A673 (cell line): ENCODE measurements around the gene DUSP8. TPM values are rescaled to one million over a fixed set of nuclear protein-coding genes. Genes with fewer than 3 reads are reported as not detected.
"Not testable (repeated sequence)": the region's sequence is repeated elsewhere in the genome, so short reads cannot be mapped to it uniquely, and the experiment has no call there.

ENCODE experiments used
- BruUV-seq: library from RNA; stranded (reverse); fragments of 400-500 nt; replicated peaks from 2 replicates; lab custom pipeline; 2021; lab: Mats Ljungman, UMichigan
- CTCF ChIA-PET: fragments of 300-600 bp; sonication (Branson Sonifier 250); formaldehyde crosslinking; loops from one replicate; lab custom pipeline; 2022; ENCODE audit warnings: antibody characterized with exemption; lab: Charles Lee
- POLR2A ChIA-PET: fragments of 300-600 bp; sonication (Branson Sonifier 250); formaldehyde crosslinking; loops from one replicate; lab custom pipeline; 2022; ENCODE audit warnings: antibody characterized with exemption; ENCODE audit not compliant: low non-redundant PET; lab: Charles Lee
- DNase-seq: peaks from one replicate; pipeline ENCODE4 v3.0.0-alpha.2; 2015; ENCODE audit warnings: low spot score
- H3K27ac ChIP-seq: fragments of 200-600 bp; sonication (generic); 2 replicates; pipeline ENCODE4 v1.5.1; 2016; ENCODE audit warnings: mixed run types, low read depth, mild to moderate bottlenecking, mixed read lengths, antibody characterized with exemption, low read length; ENCODE audit not compliant: poor library complexity, severe bottlenecking
- H3K27me3 ChIP-seq: fragments of 200-600 bp; sonication (generic); replicated peaks from 2 replicates; pipeline ENCODE4 v1.6.1; 2017; ENCODE audit warnings: mixed run types, low read depth, mild to moderate bottlenecking, mixed read lengths, antibody characterized with exemption, low read length; ENCODE audit not compliant: insufficient read depth, poor library complexity
- H3K36me3 ChIP-seq: fragments of 200-600 bp; sonication (generic); 2 replicates; pipeline ENCODE4 v1.6.1; 2016; ENCODE audit warnings: mixed run types, mild to moderate bottlenecking, mixed read lengths, antibody characterized with exemption, low read length; ENCODE audit not compliant: insufficient read depth, poor library complexity, severe bottlenecking
- H3K4me1 ChIP-seq: fragments of 200-600 bp; sonication (generic); 2 replicates; pipeline ENCODE4 v1.6.1; 2017; ENCODE audit warnings: mixed run types, mild to moderate bottlenecking, mixed read lengths, antibody characterized with exemption, low read length; ENCODE audit not compliant: insufficient read depth, poor library complexity, severe bottlenecking
- H3K4me3 ChIP-seq: fragments of 200-600 bp; sonication (generic); 2 replicates; pipeline ENCODE4 v1.5.1; 2016; ENCODE audit warnings: low read depth, mixed run types, mild to moderate bottlenecking, mixed read lengths, low read length; ENCODE audit not compliant: poor library complexity, severe bottlenecking
- H3K9me3 ChIP-seq: fragments of 200-600 bp; sonication (generic); 2 replicates; pipeline ENCODE4 v1.6.1; 2016; ENCODE audit warnings: mixed run types, low read depth, mild to moderate bottlenecking, mixed read lengths, antibody characterized with exemption, low read length; ENCODE audit not compliant: poor library complexity, severe bottlenecking
- EZH2 ChIP-seq: fragments of 200-600 bp; sonication (generic); IDR thresholded peaks from 2 replicates; pipeline ENCODE4 v1.6.1; 2017; ENCODE audit warnings: borderline replicate concordance, low read depth, mild to moderate bottlenecking, mixed read lengths, antibody characterized with exemption, low read length; ENCODE audit not compliant: poor library complexity, severe bottlenecking
- intact Hi-C: fragments of 100-400 bp; cut with micrococcal nuclease; formaldehyde crosslinking; loops from one replicate; pipeline ENCODE4 v1.10.0; 2022; ENCODE audit not compliant: unreplicated experiment
- total RNA-seq: library from RNA; stranded (reverse); gene quantifications from 2 replicates; pipeline ENCODE4 v1.2.3, GENCODE V29; 2021
- TF ChIP-seq, protein P1 (sequence below): fragments of 300-800, 200-600 bp; sonication (generic); conservative IDR thresholded peaks from 2 replicates; pipeline ENCODE4 v1.5.1; 2017; ENCODE audit warnings: low read depth, mild to moderate bottlenecking, antibody characterized with exemption, low read length, moderate library complexity, mixed read lengths

DUSP8 gene
- total RNA-seq, 1 experiment from 2014 or later: 1.9 TPM

DNA sequence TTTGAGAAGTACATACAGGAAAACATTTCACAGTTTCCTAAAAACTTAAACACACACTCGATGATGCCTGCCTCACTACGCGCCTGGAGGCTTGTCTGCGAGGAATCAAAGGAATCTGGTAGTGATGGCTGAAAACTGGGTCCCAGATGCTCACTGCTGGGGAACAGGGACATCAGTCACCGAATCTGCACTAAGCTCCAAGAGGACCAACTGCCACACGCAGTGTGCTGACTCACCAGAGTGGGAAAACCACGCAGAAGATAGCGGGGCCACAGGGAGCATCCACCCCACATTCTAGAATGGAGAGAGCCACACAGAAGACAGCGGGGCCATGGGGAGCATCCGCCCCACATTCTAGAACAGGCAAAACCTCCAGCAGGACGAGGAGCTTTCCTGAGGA is 61.1 kb downstream of the DUSP8 start:
- no peak for TF ChIP-seq EZH2
- TF ChIP-seq, protein P1, sequence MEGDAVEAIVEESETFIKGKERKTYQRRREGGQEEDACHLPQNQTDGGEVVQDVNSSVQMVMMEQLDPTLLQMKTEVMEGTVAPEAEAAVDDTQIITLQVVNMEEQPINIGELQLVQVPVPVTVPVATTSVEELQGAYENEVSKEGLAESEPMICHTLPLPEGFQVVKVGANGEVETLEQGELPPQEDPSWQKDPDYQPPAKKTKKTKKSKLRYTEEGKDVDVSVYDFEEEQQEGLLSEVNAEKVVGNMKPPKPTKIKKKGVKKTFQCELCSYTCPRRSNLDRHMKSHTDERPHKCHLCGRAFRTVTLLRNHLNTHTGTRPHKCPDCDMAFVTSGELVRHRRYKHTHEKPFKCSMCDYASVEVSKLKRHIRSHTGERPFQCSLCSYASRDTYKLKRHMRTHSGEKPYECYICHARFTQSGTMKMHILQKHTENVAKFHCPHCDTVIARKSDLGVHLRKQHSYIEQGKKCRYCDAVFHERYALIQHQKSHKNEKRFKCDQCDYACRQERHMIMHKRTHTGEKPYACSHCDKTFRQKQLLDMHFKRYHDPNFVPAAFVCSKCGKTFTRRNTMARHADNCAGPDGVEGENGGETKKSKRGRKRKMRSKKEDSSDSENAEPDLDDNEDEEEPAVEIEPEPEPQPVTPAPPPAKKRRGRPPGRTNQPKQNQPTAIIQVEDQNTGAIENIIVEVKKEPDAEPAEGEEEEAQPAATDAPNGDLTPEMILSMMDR: no peak
- no peaks in the 10 kb centered on the region for H3K36me3 ChIP-seq
- H3K4me1 ChIP-seq: peaks cover 15% of the 10 kb centered on the region
- no peaks in the 10 kb centered on the region for H3K27me3 ChIP-seq
- H3K27ac ChIP-seq: no peak overlapping the region
- BruUV-seq: no TSS peak
- H3K4me3 ChIP-seq: no peak overlapping the region
- CTCF ChIA-PET: no interaction called here
- no peak for DNase-seq
- intact Hi-C loops: no loop called here
- POLR2A ChIA-PET: no interaction called here
- no peaks in the 10 kb centered on the region for H3K9me3 ChIP-seq

DNA sequence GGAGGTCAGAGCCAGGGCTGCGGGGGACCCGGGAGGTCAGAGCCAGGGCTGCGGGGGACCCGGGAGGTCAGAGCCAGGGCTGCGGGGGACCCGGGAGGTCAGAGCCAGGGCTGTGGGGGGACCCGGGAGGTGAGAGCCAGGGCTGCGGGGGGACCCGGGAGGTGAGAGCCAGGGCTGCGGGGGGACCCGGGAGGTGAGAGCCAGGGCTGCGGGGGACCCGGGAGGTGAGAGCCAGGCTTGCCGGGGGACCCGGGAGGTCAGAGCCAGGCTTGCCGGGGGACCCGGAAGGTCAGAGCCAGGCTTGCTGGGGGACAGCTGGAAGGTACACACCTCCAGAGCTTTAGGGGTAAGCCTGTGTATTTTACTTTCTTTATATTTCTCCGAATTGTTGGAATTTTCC is 61.7 kb downstream of the DUSP8 start:
- H3K36me3 ChIP-seq, BruUV-seq, POLR2A ChIA-PET, CTCF ChIA-PET, intact Hi-C loops, DNase-seq, H3K27ac ChIP-seq, H3K4me3 ChIP-seq, H3K27me3 ChIP-seq, H3K9me3 ChIP-seq: not testable (repeated sequence)
- H3K4me1 ChIP-seq: peaks cover 15% of the 10 kb centered on the region

DNA sequence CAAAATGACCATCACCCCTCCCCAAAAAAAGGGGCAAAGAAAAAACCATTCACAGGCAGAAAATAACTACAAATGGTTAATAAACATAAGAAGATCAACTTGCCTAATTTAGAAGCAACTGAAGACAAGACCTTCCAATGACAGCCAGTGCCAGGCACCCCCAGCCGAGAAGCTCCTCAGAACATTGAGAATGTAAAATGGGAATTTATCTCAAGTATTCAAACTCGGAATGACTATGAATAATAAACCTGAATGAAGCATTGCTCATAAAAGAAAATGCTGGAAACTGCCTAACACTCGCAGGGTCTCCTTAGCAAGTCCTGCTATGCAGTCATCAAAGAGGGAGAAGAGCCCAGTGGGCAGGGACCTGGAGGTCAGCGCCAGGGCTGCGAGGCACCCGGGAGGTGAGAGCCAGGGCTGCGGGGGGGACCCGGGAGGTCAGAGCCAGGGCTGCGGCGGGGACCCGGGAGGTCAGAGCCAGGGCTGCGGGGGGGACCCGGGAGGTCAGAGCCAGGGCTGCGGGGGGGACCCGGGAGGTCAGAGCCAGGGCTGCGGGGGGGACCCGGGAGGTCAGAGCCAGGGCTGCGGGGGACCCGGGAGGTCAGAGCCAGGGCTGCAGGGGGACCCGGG is 62.3 kb downstream of the DUSP8 start:
- no peak overlapping the region for H3K27ac ChIP-seq
- ChIA-PET CTCF (no interaction called here), POLR2A (no interaction called here)
- H3K4me3 ChIP-seq: no peak overlapping the region
- no peak for DNase-seq
- no peaks in the 10 kb centered on the region for H3K36me3 ChIP-seq
- intact Hi-C loops: no loop called here
- TF ChIP-seq, protein P1: no peak
- TF ChIP-seq EZH2: no peak
- no TSS peak for BruUV-seq
- H3K9me3 ChIP-seq: no peaks in the 10 kb centered on the region
- H3K4me1 ChIP-seq: peaks cover 15% of the 10 kb centered on the region
- no peaks in the 10 kb centered on the region for H3K27me3 ChIP-seq

DNA sequence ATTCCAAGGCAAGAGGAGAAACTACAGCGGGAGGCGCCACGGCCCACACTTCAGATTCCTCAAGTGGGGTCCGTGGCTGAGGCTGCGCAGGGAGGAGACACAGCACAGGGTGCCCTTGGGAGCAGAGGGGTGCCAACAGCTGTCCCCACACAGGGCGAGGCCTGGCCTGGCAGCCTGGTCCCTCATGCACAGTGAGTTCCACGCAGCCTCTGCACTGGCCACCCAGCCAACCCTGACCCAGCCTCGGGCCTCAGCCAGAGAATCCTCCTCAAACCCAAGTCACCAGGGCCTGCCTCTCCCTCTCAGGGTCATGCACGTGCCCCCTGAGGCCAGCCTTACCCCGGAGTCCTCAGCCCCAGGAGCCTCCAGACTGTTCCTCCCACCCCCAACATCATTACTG is 63.1 kb downstream of the DUSP8 start:
- no peak overlapping the region for H3K27ac ChIP-seq
- no peaks in the 10 kb centered on the region for H3K9me3 ChIP-seq
- TF ChIP-seq, protein P1: no peak
- TF ChIP-seq EZH2: no peak
- no peaks in the 10 kb centered on the region for H3K27me3 ChIP-seq
- CTCF ChIA-PET: no interaction called here
- intact Hi-C loops: no loop called here
- POLR2A ChIA-PET: no interaction called here
- no TSS peak for BruUV-seq
- no peak overlapping the region for H3K4me3 ChIP-seq
- no peaks in the 10 kb centered on the region for H3K36me3 ChIP-seq
- no peak for DNase-seq
- H3K4me1 ChIP-seq: peaks cover 15% of the 10 kb centered on the region
